Astrocyte of the spinal cord (primary cell): Measurements from ENCODE around the gene GALNT1.

Experiments
- DNase-seq: peaks from one replicate; pipeline ENCODE4 v3.0.0; 2011; ENCODE audit warnings: low read depth, low spot score
- H3K4me3 ChIP-seq: 2 replicates; pipeline ENCODE4 v1.5.1; 2011; ENCODE audit warnings: low read depth, mild to moderate bottlenecking, low read length, moderate library complexity
- CTCF ChIP-seq: IDR thresholded peaks from 2 replicates; pipeline ENCODE4 v1.5.1; 2012; ENCODE audit warnings: low read depth, mild to moderate bottlenecking, low read length, inconsistent platforms
- in situ Hi-C: cut with HindIII; loops from 2 replicates; pipeline ENCODE4 v1.10.0; 2017; ENCODE audit warnings: low sequenced_read_pairs

GALNT1 gene

GRCh38 chr18:35717182-35717581, 135.6 kb downstream of the GALNT1 start:
- in situ Hi-C loops: no loop called here
- DNase-seq: no peak
- H3K4me3 ChIP-seq: no peak overlapping the region
- TF ChIP-seq CTCF: no peak

DNA sequence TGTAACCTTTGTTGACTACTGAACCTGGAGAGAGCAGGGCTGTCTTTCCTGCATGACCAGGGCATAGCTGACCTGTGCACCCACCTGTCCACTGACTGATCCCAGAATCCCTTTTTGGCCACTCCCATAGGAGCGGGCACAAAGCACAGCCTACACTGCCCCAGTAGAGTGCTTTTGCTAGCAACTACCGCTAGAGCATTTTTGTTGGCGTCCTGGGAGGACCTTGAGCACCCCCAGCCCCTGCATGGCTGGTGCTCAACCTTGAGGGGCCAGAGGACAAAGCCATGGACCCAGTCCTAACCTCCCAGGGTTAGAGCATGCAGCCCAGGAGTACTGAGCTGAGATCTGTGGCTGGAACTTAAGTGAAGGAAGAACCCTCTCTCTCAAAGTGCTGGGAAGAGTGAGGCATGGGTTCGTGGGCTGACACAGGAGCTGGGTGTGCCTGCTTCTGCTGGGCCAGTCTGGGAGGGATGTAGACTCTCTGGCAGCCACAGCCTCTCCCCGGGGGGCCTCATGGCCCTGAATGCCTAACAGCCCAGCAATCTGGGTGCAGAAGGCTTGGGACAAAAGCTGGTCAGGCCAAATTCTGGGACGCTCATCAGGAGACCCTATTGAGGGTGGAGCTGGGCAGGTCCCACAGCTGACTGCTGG, 140.0 kb downstream of the GALNT1 start:
- H3K4me3 ChIP-seq: no peak overlapping the region
- DNase-seq: no peak
- in situ Hi-C loops: no loop called here
- no peak for TF ChIP-seq CTCF

GRCh38 chr18:35728676-35729075, 147.1 kb downstream of the GALNT1 start:
- no peak for DNase-seq
- in situ Hi-C loops: no loop called here
- TF ChIP-seq CTCF: no peak

GRCh38 chr18:35729991-35730668, 148.6 kb downstream of the GALNT1 start:
- no peak overlapping the region for H3K4me3 ChIP-seq
- TF ChIP-seq CTCF: no peak
- in situ Hi-C loops: no loop called here
- no peak for DNase-seq

More at GRCh38 chr18:35728676-35729075, 147.1 kb downstream of the GALNT1 start:
- H3K4me3 ChIP-seq: no peak overlapping the region

DNA sequence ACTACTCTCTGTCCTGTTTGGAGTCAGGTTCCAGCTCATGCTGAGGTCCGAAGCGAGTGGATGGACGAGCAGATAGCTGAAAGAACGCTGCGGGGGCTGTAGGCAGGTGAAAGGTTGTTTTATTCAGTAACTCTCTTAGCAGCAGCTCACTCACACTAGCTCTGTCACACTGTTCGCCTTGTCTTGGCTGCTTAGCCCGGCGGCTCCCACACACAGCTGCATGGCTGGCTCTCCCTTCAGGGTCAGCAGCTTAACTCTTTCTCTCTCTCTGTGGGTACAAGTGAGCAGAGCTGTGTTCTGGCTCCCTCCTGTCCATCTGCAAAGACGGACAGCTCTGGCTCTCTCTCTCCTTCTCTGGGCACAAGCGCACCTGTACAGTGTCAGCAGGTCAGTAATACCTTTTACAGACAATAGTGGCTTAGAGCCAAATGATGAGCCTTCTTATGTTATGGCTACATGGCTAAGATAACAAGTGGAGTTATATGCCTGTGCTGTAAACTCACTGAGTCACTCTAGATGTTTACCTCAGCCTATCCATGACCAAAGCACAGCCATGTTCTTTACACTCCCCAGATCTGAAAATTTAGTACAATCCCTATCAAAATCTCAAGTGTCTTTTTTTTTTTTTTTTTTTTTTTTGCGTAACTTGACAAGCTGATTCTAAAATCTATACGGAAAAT, 149.3 kb downstream of the GALNT1 start:
- no peak for TF ChIP-seq CTCF
- H3K4me3 ChIP-seq: no peak overlapping the region
- DNase-seq: no peak
- in situ Hi-C loops: no loop called here

DNA sequence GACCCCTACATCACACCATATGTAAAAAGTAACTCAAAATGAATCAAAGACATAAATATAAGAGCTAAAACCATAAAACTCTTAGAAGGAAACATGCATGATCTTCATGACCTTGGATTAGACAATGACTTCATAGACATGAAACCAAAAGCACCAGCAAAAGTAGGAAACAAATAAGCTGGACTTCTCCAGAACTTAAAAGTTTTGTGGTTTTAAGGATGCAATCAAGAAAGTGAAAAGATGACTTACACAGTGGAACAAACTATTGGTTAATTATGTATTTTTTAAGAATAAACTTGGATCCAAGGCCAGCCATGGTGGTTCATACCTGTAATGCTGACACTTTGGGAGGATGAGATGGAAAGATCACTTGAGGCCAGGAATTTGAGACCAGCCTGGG, 150.2 kb downstream of the GALNT1 start:
- DNase-seq: no peak
- H3K4me3 ChIP-seq: no peak overlapping the region
- TF ChIP-seq CTCF: no peak
- in situ Hi-C loops: no loop called here
